22Rv1 (cell line): ENCODE data around the gene RIN2.

Experiments used
- CTCF ChIP-seq: fragments of 450-650 bp; IDR thresholded peaks from 2 replicates; pipeline ENCODE4 v1.5.1; 2017; ENCODE audit warnings: mild to moderate bottlenecking
- ZFX ChIP-seq: fragments of 450-650 bp; IDR thresholded peaks from 2 replicates; pipeline ENCODE4 v1.6.1; 2017; ENCODE audit warnings: antibody characterized with exemption, borderline replicate concordance

DNA sequence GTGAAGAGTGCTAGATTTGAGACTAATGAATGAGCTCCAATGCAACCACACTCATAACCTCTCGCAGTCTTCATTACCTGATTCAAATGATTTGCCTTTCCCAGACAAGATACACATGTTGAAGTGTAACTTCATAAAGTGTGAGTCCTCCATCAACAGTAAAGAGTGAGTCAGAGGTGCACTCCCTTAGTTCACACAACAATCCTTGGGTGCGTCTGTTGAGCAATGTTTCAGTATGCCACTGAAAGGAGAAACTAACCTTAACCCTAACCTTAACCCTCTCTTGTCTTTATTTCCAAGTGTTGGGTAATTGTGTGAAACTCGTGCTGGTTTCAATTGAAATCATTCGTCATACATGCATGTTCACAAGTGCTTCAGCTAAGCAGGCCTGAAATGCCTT is 21.0 kb upstream of the RIN2 start:
- TF ChIP-seq CTCF (no peak), ZFX (no peak)
